Neuronal stem cell (in vitro differentiated cells): Measurements from ENCODE around the gene SND1.

Source experiments
- DNase-seq: peaks from one replicate; pipeline ENCODE4 v3.0.0-alpha.2; 2013; ENCODE audit warnings: low spot score
- H2AFZ ChIP-seq: one replicate; pipeline ENCODE4 v1.6.1; 2013; ENCODE audit warnings: mild to moderate bottlenecking, low read length, inconsistent platforms
- H2AK5ac ChIP-seq: 2 replicates; pipeline ENCODE4 v1.6.1; 2013; ENCODE audit warnings: low read depth, mild to moderate bottlenecking, inconsistent platforms, low read length, moderate library complexity, mixed read lengths
- H2BK120ac ChIP-seq: 2 replicates; pipeline ENCODE4 v1.6.1; 2013; ENCODE audit warnings: low read depth, mild to moderate bottlenecking, inconsistent platforms, low read length, moderate library complexity, mixed read lengths
- H2BK12ac ChIP-seq: one replicate; pipeline ENCODE4 v1.6.1; 2013; ENCODE audit warnings: low read length, inconsistent platforms
- H2BK15ac ChIP-seq: 2 replicates; pipeline ENCODE4 v1.6.1; 2013; ENCODE audit warnings: mild to moderate bottlenecking, low read length, inconsistent platforms, mixed read lengths
- H2BK5ac ChIP-seq: one replicate; pipeline ENCODE4 v1.6.1; 2013; ENCODE audit warnings: inconsistent platforms, mild to moderate bottlenecking, low read length, moderate library complexity
- H3K14ac ChIP-seq: one replicate; pipeline ENCODE4 v1.6.1; 2013; ENCODE audit warnings: low read length, inconsistent platforms
- H3K18ac ChIP-seq: 2 replicates; pipeline ENCODE4 v1.6.1; 2013; ENCODE audit warnings: low read length, inconsistent platforms
- H3K23ac ChIP-seq: 2 replicates; pipeline ENCODE4 v1.6.1; 2013; ENCODE audit warnings: low read depth, mild to moderate bottlenecking, mixed read lengths, low read length, inconsistent platforms; ENCODE audit not compliant: poor library complexity
- H3K27ac ChIP-seq: replicated peaks from 3 replicates; pipeline ENCODE4 v1.5.1; 2013; ENCODE audit warnings: low read length, inconsistent platforms
- H3K27me3 ChIP-seq, 3 experiments: 2 replicates each; pipeline ENCODE4 v1.6.1; 2013; ENCODE audit warnings: low read length in 3 of 3, mild to moderate bottlenecking in 2 of 3, inconsistent platforms in 1 of 3, low read depth in 1 of 3, mixed read lengths in 1 of 3, moderate library complexity in 1 of 3; ENCODE audit not compliant: control insufficient read depth in 3 of 3, insufficient read depth in 3 of 3
- H3K36me3 ChIP-seq, 2 donors: replicated peaks in 1 of 2; 2 replicates each; pipeline ENCODE4 v1.6.1; 2013; ENCODE audit warnings: low read length in 2 of 2; ENCODE audit not compliant: control insufficient read depth in 2 of 2, insufficient read depth in 2 of 2
- H3K4ac ChIP-seq: 2 replicates; pipeline ENCODE4 v1.6.1; 2013; ENCODE audit warnings: inconsistent platforms, mild to moderate bottlenecking, low read length, moderate library complexity
- H3K4me1 ChIP-seq, 2 donors: 1 replicate in 1 of 2; 2 replicates in 1 of 2; pipeline ENCODE4 v1.6.1; 2013; ENCODE audit warnings: low read length in 2 of 2, low read depth in 1 of 2; ENCODE audit not compliant: control insufficient read depth in 2 of 2, insufficient read depth in 1 of 2
- H3K4me2 ChIP-seq: one replicate; pipeline ENCODE4 v1.6.1; 2013; ENCODE audit warnings: mild to moderate bottlenecking, low read length, inconsistent platforms; ENCODE audit not compliant: insufficient read depth, poor library complexity, severe bottlenecking
- H3K4me3 ChIP-seq, 2 donors: 2 replicates each; pipeline ENCODE4 v1.5.1; 2013; ENCODE audit warnings: low read length in 2 of 2, mild to moderate bottlenecking in 2 of 2, inconsistent platforms in 1 of 2, moderate library complexity in 1 of 2
- H3K79me1 ChIP-seq: one replicate; pipeline ENCODE4 v1.6.1; 2013; ENCODE audit warnings: low read depth, mild to moderate bottlenecking, inconsistent platforms, low read length, moderate library complexity
- H3K9ac ChIP-seq: one replicate; pipeline ENCODE4 v1.6.1; 2013; ENCODE audit warnings: mild to moderate bottlenecking, low read depth, low read length, inconsistent platforms; ENCODE audit not compliant: poor library complexity
- H3K9me3 ChIP-seq, 2 donors: replicated peaks in 1 of 2; 2 replicates each; pipeline versions ENCODE3 to v1.6.1; 2013; ENCODE audit warnings: low read length in 2 of 2, mild to moderate bottlenecking in 2 of 2, inconsistent platforms in 1 of 2, low read depth in 1 of 2, mixed read lengths in 1 of 2, moderate library complexity in 1 of 2; ENCODE audit not compliant: control insufficient read depth in 2 of 2, insufficient read depth in 1 of 2
- H4K8ac ChIP-seq: one replicate; pipeline ENCODE4 v1.6.1; 2013; ENCODE audit warnings: low read depth, mild to moderate bottlenecking, inconsistent platforms, low read length, moderate library complexity
- H4K91ac ChIP-seq: one replicate; pipeline ENCODE4 v1.6.1; 2013; ENCODE audit warnings: low read length, low read depth, mild to moderate bottlenecking, inconsistent platforms; ENCODE audit not compliant: poor library complexity
- WGBS, 2 donors: extraction: QIAGEN DNeasy Blood & Tissue Kit; methylation state at CpG; one replicate each; pipeline ENCODE4 v1.1.7; 2013; ENCODE audit warnings: missing lambda C conversion rate in 2 of 2, mixed read lengths in 1 of 2; ENCODE audit not compliant: insufficient read length in 2 of 2, insufficient replicate concordance in 1 of 2; ENCODE audit errors: extremely low coverage in 2 of 2; 5-methylcytosine and 5-hydroxymethylcytosine counted together

Gene SND1

DNA sequence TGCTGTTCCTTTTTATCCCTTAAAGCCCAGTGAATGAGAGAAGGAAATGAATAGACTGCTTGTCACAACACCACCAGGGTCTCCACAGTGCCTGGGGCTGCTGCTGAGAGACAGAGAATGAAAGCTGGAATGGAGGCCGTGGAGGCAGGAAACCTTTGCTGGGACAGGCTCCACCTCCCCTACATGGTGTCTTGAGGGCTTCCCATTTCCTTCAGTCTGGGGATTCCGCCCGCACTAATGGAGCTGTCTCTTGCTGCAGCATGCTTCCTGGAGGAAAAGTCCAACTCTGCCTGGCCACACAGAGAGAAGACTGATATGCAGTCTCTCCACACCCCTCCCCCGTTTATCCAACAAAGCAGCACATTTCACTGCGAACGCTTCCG, 324.7 kb downstream of the SND1 start:
- H3K79me1 ChIP-seq, result no peaks in the 10 kb centered on the region
- no CpG with 5 or more reads among the region's 7 CpGs for WGBS, 2 donors
- H3K14ac ChIP-seq, result no peak overlapping the region
- H2BK15ac ChIP-seq, result no peak overlapping the region
- no peak overlapping the region for H2BK12ac ChIP-seq
- H2AFZ ChIP-seq, result no peak overlapping the region
- H3K36me3 ChIP-seq, result peaks cover 0 to 9% of the 10 kb centered on the region in 2 donors
- no peak overlapping the region for H2AK5ac ChIP-seq
- H3K4ac ChIP-seq, result no peak overlapping the region
- H3K9ac ChIP-seq, result no peak overlapping the region
- no peak overlapping the region for H2BK5ac ChIP-seq
- no peak overlapping the region for H3K4me3 ChIP-seq
- H2BK120ac ChIP-seq, result no peak overlapping the region
- H3K9me3 ChIP-seq, result peaks cover 1 to 23% of the 10 kb centered on the region in 2 donors
- H4K8ac ChIP-seq, result no peak overlapping the region
- H4K91ac ChIP-seq, result no peak overlapping the region
- no peak overlapping the region for H3K18ac ChIP-seq
- H3K27ac ChIP-seq, result peak overlapping the region; percentile 84
- no peaks in the 10 kb centered on the region for H3K27me3 ChIP-seq
- H3K4me1 ChIP-seq, result peaks cover 31 to 35% of the 10 kb centered on the region in 2 donors
- H3K4me2 ChIP-seq, result no peak overlapping the region
- peak; percentile 44 for DNase-seq
- no peak overlapping the region for H3K23ac ChIP-seq

DNA sequence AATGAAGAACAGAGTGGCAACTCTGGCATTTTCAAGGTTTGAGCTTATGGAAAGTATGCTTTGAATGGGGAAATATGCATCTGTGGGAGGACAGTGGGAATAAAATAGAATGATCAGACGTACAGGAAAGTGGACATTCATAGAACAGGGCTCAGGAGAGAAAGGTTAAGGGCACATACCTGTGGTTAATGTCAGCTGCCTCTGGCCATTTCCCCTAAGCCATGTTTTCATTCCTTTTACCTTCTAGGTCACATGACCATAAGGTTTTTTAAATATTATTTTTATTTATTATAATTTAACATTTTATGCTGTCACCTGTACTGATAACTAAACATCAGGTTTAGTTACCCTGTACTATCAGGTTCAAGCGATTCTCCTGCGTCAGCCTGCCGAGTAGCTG, 326.4 kb downstream of the SND1 start:
- no peak overlapping the region for H3K4ac ChIP-seq
- no peak overlapping the region for H2BK12ac ChIP-seq
- no peak overlapping the region for H3K4me3 ChIP-seq
- H3K27ac ChIP-seq, result no peak overlapping the region
- H2AFZ ChIP-seq, result no peak overlapping the region
- H4K91ac ChIP-seq, result no peak overlapping the region
- peaks cover 0 to 9% of the 10 kb centered on the region in 2 donors for H3K36me3 ChIP-seq
- no peak overlapping the region for H2AK5ac ChIP-seq
- no peak overlapping the region for H3K4me2 ChIP-seq
- no peak overlapping the region for H3K9ac ChIP-seq
- H3K18ac ChIP-seq, result no peak overlapping the region
- H2BK5ac ChIP-seq, result no peak overlapping the region
- no peak for DNase-seq
- H3K14ac ChIP-seq, result no peak overlapping the region
- peaks cover 31 to 37% of the 10 kb centered on the region in 2 donors for H3K4me1 ChIP-seq
- peaks cover 1 to 23% of the 10 kb centered on the region in 2 donors for H3K9me3 ChIP-seq
- no peak overlapping the region for H4K8ac ChIP-seq
- WGBS, 2 donors, result no CpG with 5 or more reads among the region's 4 CpGs
- no peak overlapping the region for H3K23ac ChIP-seq
- no peaks in the 10 kb centered on the region for H3K79me1 ChIP-seq
- no peaks in the 10 kb centered on the region for H3K27me3 ChIP-seq
- no peak overlapping the region for H2BK120ac ChIP-seq
- no peak overlapping the region for H2BK15ac ChIP-seq

DNA sequence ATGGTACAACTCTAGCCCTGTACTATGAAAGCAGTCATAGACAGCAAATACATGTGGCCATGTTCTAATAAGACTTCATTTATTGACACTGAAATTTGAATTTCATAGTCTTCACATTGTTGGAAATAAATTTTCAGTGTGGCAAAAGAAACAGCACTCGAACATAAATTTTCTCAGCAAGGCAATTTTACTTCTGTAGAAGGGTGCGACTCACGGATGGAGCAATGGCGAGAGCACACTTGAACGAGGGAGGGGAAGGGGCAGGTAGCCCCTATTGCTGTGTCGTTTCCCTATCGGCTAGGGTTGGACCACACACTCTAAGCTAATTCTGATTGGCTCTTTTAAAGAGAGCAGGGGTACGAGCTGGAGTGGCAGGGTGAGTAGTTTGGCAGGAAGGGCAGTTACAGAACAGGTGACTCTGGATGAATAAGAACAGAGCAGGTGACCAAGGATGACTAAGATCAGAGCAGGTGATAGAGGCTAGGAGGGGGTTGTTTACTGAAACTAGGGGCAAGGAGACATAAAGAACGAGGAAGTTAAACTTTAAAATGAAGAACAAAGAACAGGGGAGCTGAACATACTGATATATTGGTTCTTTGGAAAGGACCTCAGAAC, 327.2 kb downstream of the SND1 start:
- Histone ChIP-seq H3K4me3 (no peak overlapping the region), H3K18ac (no peak overlapping the region), H4K91ac (no peak overlapping the region), H2AFZ (no peak overlapping the region), H3K4me2 (no peak overlapping the region), H4K8ac (no peak overlapping the region), H2BK15ac (no peak overlapping the region), H3K14ac (no peak overlapping the region), H3K9me3 (peaks cover 1 to 23% of the 10 kb centered on the region in 2 donors), H3K27ac (no peak overlapping the region), H3K9ac (no peak overlapping the region), H3K23ac (no peak overlapping the region), H2AK5ac (no peak overlapping the region), H3K36me3 (peaks cover 0 to 9% of the 10 kb centered on the region in 2 donors), H3K4ac (no peak overlapping the region), H2BK12ac (no peak overlapping the region), H3K79me1 (no peaks in the 10 kb centered on the region), H3K27me3 (no peaks in the 10 kb centered on the region), H2BK120ac (no peak overlapping the region), H2BK5ac (no peak overlapping the region), H3K4me1 (peaks cover 24 to 33% of the 10 kb centered on the region in 2 donors)
- DNase-seq, result no peak
- WGBS, 2 donors, result no CpG with 5 or more reads among the region's 9 CpGs

GRCh38 chr7:127979728-127980126, 327.7 kb downstream of the SND1 start:
- no peak for DNase-seq
- no peak overlapping the region for H3K4ac ChIP-seq
- H3K4me3 ChIP-seq, result no peak overlapping the region
- peaks cover 19 to 27% of the 10 kb centered on the region in 2 donors for H3K4me1 ChIP-seq
- H3K23ac ChIP-seq, result no peak overlapping the region
- no peak overlapping the region for H3K9ac ChIP-seq
- no peaks in the 10 kb centered on the region for H3K79me1 ChIP-seq
- no peak overlapping the region for H3K18ac ChIP-seq
- no peak overlapping the region for H4K8ac ChIP-seq
- no peak overlapping the region for H2AFZ ChIP-seq
- no peak overlapping the region for H3K27ac ChIP-seq
- H2BK15ac ChIP-seq, result no peak overlapping the region
- H3K27me3 ChIP-seq, result no peaks in the 10 kb centered on the region
- H3K9me3 ChIP-seq, result peaks cover 1 to 23% of the 10 kb centered on the region in 2 donors
- no peak overlapping the region for H2BK12ac ChIP-seq
- no peak overlapping the region for H2BK120ac ChIP-seq
- H2BK5ac ChIP-seq, result no peak overlapping the region
- no peak overlapping the region for H3K14ac ChIP-seq
- H4K91ac ChIP-seq, result no peak overlapping the region
- no peak overlapping the region for H3K4me2 ChIP-seq
- peaks cover 0 to 9% of the 10 kb centered on the region in 2 donors for H3K36me3 ChIP-seq
- no peak overlapping the region for H2AK5ac ChIP-seq
